ENCODE data around the gene DDIT4L. TPM values are rescaled to one million over a fixed set of nuclear protein-coding genes. Genes with fewer than 3 reads are reported as not detected.

The DDIT4L gene
- total RNA-seq, 1 donor from 2014 or later, result 0.78 TPM

Other genes with a start within 250 kb of the DDIT4L start
- gene DNAJB14, start 243.8 kb downstream of the DDIT4L start, total RNA-seq, result 49.2 and 56.5 TPM in 2 replicates
- 192 and 198 TPM in 2 replicates for gene H2AZ1, start 240.2 kb downstream of the DDIT4L start, total RNA-seq

Data from osteocyte (in vitro differentiated cells).